ENCODE data around the gene SIGLEC6. TPM values are rescaled to one million over a fixed set of nuclear protein-coding genes. Genes with fewer than 3 reads are reported as not detected.
A peak's percentile ranks its signal among the peaks of the same experiment; 100 is the strongest.

SIGLEC6 gene
- total RNA-seq, 1 experiment from 2014 or later, result 0.31 TPM

DNA sequence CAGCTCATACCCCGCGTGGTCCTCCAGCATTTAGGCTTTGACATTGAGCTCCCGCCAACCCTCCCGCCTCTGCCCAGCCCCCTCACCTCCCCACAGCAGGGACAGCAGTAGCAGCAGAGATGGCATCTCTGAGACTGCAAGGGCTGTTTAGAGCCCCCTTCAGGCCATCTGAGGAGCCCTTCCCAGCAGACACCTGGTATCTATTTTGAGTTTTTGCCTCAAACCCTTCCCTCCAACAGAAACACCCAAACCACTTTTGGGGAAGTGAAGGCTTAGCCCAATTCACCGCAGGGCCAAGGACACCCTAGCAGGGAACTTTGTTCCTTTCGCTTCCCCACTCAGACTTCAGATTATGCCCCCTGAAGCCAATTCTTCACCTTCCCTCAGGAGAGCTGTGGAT, 33.3 kb upstream of the SIGLEC6 start:
- Histone ChIP-seq H3K4ac (ENCODE audit: low read depth, low read length) (no peak overlapping the region), H2BK20ac (ENCODE audit: low read depth, low read length, poor library complexity, severe bottlenecking) (no peak overlapping the region), H3K56ac (ENCODE audit: insufficient read length, low read depth, low read length) (no peak overlapping the region), H2BK12ac (ENCODE audit: insufficient read length, low read depth, low read length) (no peak overlapping the region), H3K23ac (ENCODE audit: insufficient read length, low read depth, low read length) (no peak overlapping the region), H2AFZ (ENCODE audit: low read length) (no peak overlapping the region), H3K27ac (ENCODE audit: insufficient read length, low read depth, low read length) (no peak overlapping the region), H3K79me2 (ENCODE audit: insufficient read depth, low read length) (no peaks in the 10 kb centered on the region), H4K20me1 (ENCODE audit: control insufficient read depth, insufficient read depth, insufficient read length) (no peaks in the 10 kb centered on the region), H3K4me2 (ENCODE audit: insufficient read depth, insufficient read length, low read length) (no peak overlapping the region), H2AK5ac (ENCODE audit: insufficient read length, low read length) (no peak overlapping the region), H3K9ac (ENCODE audit: extremely low read depth, insufficient read length, low read length) (no peak overlapping the region), H4K91ac (ENCODE audit: insufficient read length, low read depth, low read length) (no peak overlapping the region), H3K18ac (ENCODE audit: insufficient read length, low read depth, low read length) (no peak overlapping the region), H2BK120ac (ENCODE audit: low read depth, low read length, poor library complexity, severe bottlenecking) (no peak overlapping the region), H3K23me2 (ENCODE audit: insufficient read length, low read depth, low read length, poor library complexity, severe bottlenecking) (no peaks in the 10 kb centered on the region), H4K8ac (replicated peaks; ENCODE audit: insufficient read length, low read depth, low read length) (no peak overlapping the region), H3K27me3 (ENCODE audit: insufficient read depth, low read length) (no peaks in the 10 kb centered on the region), H3K14ac (ENCODE audit: insufficient read depth, low read length) (no peak overlapping the region), H3T11ph (ENCODE audit: low read length) (no peak overlapping the region), H2BK5ac (ENCODE audit: insufficient read length, low read length) (no peak overlapping the region), H2BK15ac (ENCODE audit: low read depth, low read length) (no peak overlapping the region), H3K4me1 (ENCODE audit: insufficient read depth, low read length) (no peaks in the 10 kb centered on the region), H4K5ac (ENCODE audit: insufficient read length, low read depth, low read length) (no peak overlapping the region), H3K79me1 (ENCODE audit: insufficient read depth, low read depth, low read length, poor library complexity, severe bottlenecking) (no peaks in the 10 kb centered on the region), H3K9me3 (ENCODE audit: control insufficient read depth, low read depth, low read length) (no peaks in the 10 kb centered on the region)
- Mint-ChIP-seq H3K27me3 (ENCODE audit: low read depth) (peaks cover 65% of the 10 kb centered on the region), H3K4me3 (no peak overlapping the region), H3K4me1 (no peaks in the 10 kb centered on the region), H3K36me3 (ENCODE audit: insufficient read depth in 1 of 3, low read depth in 3 of 3) (no peaks in the 10 kb centered on the region; a peak in 1 of 7 replicates), H3K9me3 (peaks cover 10 to 68% of the 10 kb centered on the region in 2 experiments), H3K27ac (no peak overlapping the region)
- no CpG with 5 or more reads among the region's 6 CpGs for WGBS (ENCODE audit: extremely low coverage, insufficient read length, low lambda C conversion rate)
- TF ChIP-seq, protein P1, sequence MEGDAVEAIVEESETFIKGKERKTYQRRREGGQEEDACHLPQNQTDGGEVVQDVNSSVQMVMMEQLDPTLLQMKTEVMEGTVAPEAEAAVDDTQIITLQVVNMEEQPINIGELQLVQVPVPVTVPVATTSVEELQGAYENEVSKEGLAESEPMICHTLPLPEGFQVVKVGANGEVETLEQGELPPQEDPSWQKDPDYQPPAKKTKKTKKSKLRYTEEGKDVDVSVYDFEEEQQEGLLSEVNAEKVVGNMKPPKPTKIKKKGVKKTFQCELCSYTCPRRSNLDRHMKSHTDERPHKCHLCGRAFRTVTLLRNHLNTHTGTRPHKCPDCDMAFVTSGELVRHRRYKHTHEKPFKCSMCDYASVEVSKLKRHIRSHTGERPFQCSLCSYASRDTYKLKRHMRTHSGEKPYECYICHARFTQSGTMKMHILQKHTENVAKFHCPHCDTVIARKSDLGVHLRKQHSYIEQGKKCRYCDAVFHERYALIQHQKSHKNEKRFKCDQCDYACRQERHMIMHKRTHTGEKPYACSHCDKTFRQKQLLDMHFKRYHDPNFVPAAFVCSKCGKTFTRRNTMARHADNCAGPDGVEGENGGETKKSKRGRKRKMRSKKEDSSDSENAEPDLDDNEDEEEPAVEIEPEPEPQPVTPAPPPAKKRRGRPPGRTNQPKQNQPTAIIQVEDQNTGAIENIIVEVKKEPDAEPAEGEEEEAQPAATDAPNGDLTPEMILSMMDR (conservative IDR thresholded peaks at IDR 0.05), result peak; percentile 56; the same call in 2 of the 3 replicates
- DNase-seq, result peak; percentile 51

Measured in H9 (cell line).